GM21576 (cell line): ENCODE data around the gene VCL.
"Not testable (repeated sequence)": the region's sequence is repeated elsewhere in the genome, so short reads cannot be mapped to it uniquely, and the experiment has no call there.

Experiments
- ATAC-seq: cut with Tn5 transposase; IDR thresholded peaks from one replicate; pipeline ENCODE4 v1.9.1; 2021; ENCODE audit warnings: mild to moderate bottlenecking, moderate library complexity; ENCODE audit not compliant: unreplicated experiment

Gene VCL

DNA sequence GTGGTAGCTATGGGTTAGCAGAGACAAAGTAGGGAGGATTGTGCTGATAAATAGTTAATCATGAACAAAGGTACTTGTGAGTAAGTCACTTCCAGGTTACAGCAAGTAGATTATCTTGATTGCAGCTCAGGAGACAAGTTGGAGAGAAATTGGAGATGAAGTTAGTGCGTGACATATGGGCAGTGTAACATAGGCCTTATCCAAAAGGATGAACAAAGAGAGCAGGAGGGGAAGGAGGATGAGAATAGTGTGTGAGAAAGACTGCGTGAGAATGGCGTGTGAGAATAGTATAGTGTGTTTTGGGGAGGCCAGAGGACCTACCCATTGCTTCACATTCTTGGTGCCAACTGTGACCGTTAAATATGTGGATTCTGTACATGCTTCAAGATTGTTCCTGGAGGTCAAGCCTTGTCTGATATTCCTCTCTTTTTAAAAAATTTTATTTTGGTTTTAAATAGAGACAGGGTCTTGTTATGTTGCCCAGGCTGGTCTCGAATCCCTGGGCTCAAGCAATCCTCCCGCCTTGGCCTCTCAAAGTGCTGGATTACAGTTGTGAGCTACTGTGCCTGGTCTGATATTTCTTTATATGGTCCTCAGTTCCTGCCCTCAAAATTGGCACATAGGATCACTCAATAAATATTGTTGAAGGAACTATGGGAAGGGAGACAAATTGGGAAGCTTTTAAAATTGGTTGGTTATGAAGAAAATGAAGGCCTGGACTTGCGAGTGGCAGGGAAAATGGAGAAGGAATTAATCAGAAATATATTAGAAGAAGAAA is 3.2 kb downstream of the VCL start:
- ATAC-seq = no peak

GRCh38 chr10:74006269-74006668 is 8.4 kb downstream of the VCL start:
- ATAC-seq = no peak

- ATAC-seq = peak; percentile 68
These were observed 10.4 kb downstream of the VCL start for GRCh38 chr10:74008212-74008731.

GRCh38 chr10:74011017-74011416 is 13.1 kb downstream of the VCL start:
- no peak for ATAC-seq

- ATAC-seq = no peak
These were observed 13.9 kb downstream of the VCL start for GRCh38 chr10:74011770-74012169.

DNA sequence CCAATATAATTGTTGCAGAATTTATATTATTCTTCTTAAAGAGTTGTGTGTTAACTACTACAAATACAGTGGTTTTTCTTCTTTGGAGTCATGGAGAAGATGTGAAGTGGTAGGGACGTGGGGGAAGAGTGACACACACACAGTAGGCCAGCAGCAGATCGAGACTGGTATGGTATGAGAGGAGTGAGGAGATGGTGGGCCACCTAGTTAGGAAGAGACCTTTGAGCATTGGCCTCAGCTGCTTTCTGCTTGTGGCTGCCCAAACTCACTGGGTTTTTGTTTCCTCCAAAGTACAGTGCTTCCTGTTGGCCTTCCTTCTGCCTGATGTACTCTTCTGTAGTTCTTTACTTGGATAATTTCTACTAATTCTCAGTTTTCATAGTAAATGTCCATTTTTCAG is 14.6 kb downstream of the VCL start:
- no peak for ATAC-seq

GRCh38 chr10:74013004-74013403 is 15.1 kb downstream of the VCL start:
- no peak for ATAC-seq

DNA sequence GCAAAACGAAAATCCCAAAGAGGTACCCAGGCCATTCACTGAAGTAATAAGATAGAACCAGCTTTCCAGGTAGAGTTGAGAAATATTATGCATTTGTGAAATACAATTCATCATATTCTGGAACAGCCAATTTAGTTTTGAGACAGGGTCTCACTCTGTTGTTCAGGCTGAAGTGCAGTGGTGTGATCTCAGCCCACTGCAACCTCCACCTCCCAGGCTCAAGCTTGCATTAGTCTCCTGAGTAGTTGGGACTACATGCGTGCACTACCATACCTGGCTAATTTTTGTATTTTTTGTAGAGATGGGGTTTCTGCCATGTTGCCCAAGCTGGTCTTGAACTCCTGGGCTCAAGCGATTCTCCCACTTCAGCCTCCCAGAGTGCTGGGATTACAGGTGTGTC is 16.7 kb downstream of the VCL start:
- not testable (repeated sequence) for ATAC-seq

- ATAC-seq = no peak
These were observed 20.3 kb downstream of the VCL start for GRCh38 chr10:74018241-74018640.

GRCh38 chr10:74021248-74022055 is 23.5 kb downstream of the VCL start:
- no peak for ATAC-seq

- no peak for ATAC-seq
These were observed 25.2 kb downstream of the VCL start for GRCh38 chr10:74022926-74023629.

GRCh38 chr10:74024600-74024999 is 26.7 kb downstream of the VCL start:
- ATAC-seq = no peak

GRCh38 chr10:74025380-74025978 is 27.6 kb downstream of the VCL start:
- ATAC-seq = no peak

DNA sequence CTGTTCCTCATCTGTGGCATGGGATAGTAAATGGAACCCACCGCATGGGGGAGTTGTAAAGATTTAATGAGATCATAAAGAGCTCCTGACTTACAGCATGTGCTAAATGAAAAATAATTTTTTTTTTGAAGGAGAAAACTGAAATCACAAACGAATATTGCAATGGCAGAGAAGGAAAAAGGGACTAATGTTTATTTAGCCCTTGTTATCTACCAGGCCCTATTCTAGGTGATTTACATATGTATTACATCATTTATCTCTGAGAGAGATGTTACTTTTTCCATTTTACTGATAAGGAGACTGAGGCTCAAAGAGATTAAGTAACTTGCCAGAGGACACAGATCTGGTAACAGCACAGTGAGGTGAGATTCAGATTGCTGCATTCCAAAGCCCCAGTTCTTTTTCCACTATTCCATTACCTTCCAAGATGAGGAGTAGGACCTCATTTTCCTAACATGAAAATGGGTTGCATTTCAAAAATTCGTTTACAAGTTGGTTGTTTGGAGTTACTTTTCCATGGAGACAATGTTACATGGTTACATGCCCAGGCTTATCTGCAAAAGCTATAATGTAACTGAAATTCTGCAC is 28.6 kb downstream of the VCL start:
- ATAC-seq = no peak

- ATAC-seq = no peak
These were observed 29.8 kb downstream of the VCL start for GRCh38 chr10:74027702-74028101.

GRCh38 chr10:74029943-74030342 is 32.0 kb downstream of the VCL start:
- no peak for ATAC-seq

DNA sequence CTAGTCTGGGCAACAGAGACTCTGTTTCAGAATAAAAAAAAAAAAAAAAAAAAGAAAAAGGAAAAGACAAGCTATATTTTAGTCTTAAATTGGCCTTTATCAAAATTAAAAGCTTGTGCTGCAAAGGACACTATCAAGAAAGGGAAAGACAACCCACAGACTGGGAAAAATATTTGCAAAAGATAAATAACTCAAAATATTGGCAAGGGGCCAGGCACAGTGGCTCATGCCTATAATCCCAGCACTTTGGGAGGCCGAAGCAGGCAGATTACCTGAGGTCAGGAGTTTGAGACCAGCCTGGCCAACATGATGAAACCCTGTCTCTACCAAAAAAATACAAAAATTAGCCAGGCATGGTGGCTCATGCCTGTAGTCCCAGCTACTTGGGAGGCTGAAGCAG is 34.3 kb downstream of the VCL start:
- not testable (repeated sequence) for ATAC-seq

- ATAC-seq = no peak
These were observed 35.2 kb downstream of the VCL start for GRCh38 chr10:74032900-74033655.

DNA sequence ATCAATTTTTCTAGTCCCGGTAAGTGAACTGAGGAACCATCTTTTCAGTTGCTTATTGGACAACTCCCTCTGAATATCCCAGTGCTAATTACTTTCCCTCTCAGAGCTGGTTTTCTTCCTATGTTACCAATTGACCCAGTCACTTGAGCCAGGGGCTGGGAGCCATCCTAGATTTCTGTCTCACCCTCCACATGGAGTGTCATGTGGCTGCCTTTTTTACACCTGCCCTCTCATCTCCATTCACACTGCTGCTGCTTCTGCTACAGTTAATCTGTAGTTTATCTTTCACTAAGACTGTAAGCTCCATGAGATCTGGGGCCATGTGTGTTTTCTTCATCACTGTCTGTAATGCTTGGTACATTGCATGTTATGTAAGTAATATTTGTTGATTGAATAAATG is 35.8 kb downstream of the VCL start:
- ATAC-seq = no peak

- no peak for ATAC-seq
These were observed 36.4 kb downstream of the VCL start for GRCh38 chr10:74034301-74034700.
